Upper lobe of left lung (tissue), 6 donors: Measurements from ENCODE around the gene AAMDC. TPM values are rescaled to one million over a fixed set of nuclear protein-coding genes. Genes with fewer than 3 reads are reported as not detected.

Experiments used
- ATAC-seq, 2 donors: fragments of 200-7000 bp; cut with Tn5 transposase; one replicate each; pipeline ENCODE4 v1.9.1; 2022; ENCODE audit warnings: mild to moderate bottlenecking in 2 of 2, moderate library complexity in 2 of 2; ENCODE audit not compliant: low FRiP score in 2 of 2
- DNase-seq, 2 donors: peaks; one replicate each; pipeline ENCODE4 v3.0.0-alpha.2; 2019 to 2020
- H3K27ac ChIP-seq, 4 donors: fragments of 200-600 bp; sonication (generic); one replicate each; pipeline ENCODE4 v1.5.1; 2016 to 2019
- H3K27me3 ChIP-seq, 4 donors: fragments of 200-600 bp; sonication (generic); one replicate each; pipeline ENCODE4 v1.5.1; 2017 to 2019
- H3K36me3 ChIP-seq, 4 donors: fragments of 200-600 bp; sonication (generic); one replicate each; pipeline ENCODE4 v1.5.1; 2016 to 2019
- H3K4me1 ChIP-seq, 4 donors: fragments of 200-600 bp; sonication (generic); one replicate each; pipeline ENCODE4 v1.5.1; 2018 to 2019
- H3K4me3 ChIP-seq, 4 donors: fragments of 200-600 bp; sonication (generic); one replicate each; pipeline ENCODE4 v1.5.1; 2017 to 2019; ENCODE audit warnings: mild to moderate bottlenecking in 2 of 4, moderate library complexity in 1 of 4
- H3K9me3 ChIP-seq, 4 donors: fragments of 200-600 bp; sonication (generic); one replicate each; pipeline ENCODE4 v1.5.1; 2018 to 2019
- CTCF ChIP-seq, 6 experiments: fragments of 450-650 bp in 4 of 6; fragments of 200-600 bp in 2 of 6; sonication (generic) in 2 of 6; IDR thresholded peaks; one replicate each; pipeline ENCODE4 v1.5.1; 2016 to 2019; ENCODE audit warnings: antibody characterized with exemption in 6 of 6
- EP300 ChIP-seq, 4 donors: sonication (generic); formaldehyde crosslinking; IDR thresholded peaks; one replicate each; pipeline ENCODE4 v1.5.1; 2017; ENCODE audit warnings: antibody characterized with exemption in 4 of 4, control low read depth in 2 of 4
- POLR2A ChIP-seq, 4 donors: fragments of 450-650 bp; IDR thresholded peaks; one replicate each; pipeline ENCODE4 v1.5.1; 2016 to 2017; ENCODE audit warnings: antibody characterized with exemption in 4 of 4, mild to moderate bottlenecking in 2 of 4
- POLR2AphosphoS5 ChIP-seq, 2 donors: sonication (generic); formaldehyde crosslinking; IDR thresholded peaks; one replicate each; pipeline ENCODE4 v1.5.1; 2017; ENCODE audit warnings: antibody characterized with exemption in 2 of 2
- WGBS, 2 donors: methylation state at CpG; one replicate each; pipeline ENCODE4 v1.1.5; 2017 to 2018; 5-methylcytosine and 5-hydroxymethylcytosine counted together
- total RNA-seq, 6 donors: library from RNA; depleted of rRNA in 4 of 6; stranded (reverse); fragments of >200 nt in 4 of 6; gene quantifications; one replicate each; pipeline versions ENCODE4 v1.1.0 to v1.2.1, GENCODE V29; 2016 to 2021
- donor health status: DM: no; HTN: no; CAD: no; lungs with moderate emphysema.
- donor health status: DM: no; HTN: yes; CAD: no; lungs with severe emphysema.

Gene AAMDC
- total RNA-seq, 6 donors from 2014 or later = 26.2 to 36.1 (median 29.3) TPM; not detected in 1

GRCh38 chr11:77879218-77879617 lies 58.3 kb downstream of the AAMDC start:
- H3K4me1 ChIP-seq = peaks cover 0 to 3% (median 0%) of the 10 kb centered on the region in 4 donors
- DNase-seq (no peak), ATAC-seq (peak in 1 of 2 donors; percentile 69)
- no peak for TF ChIP-seq POLR2AphosphoS5 (IDR thresholded peaks at IDR 0.05)
- no peak for TF ChIP-seq EP300 (IDR thresholded peaks at IDR 0.05)
- no peak for TF ChIP-seq POLR2A (IDR thresholded peaks at IDR 0.05)
- peak in 1 of 6 experiments; percentile 4 for TF ChIP-seq CTCF (IDR thresholded peaks at IDR 0.05)
- H3K4me3 ChIP-seq = no peak overlapping the region
- no peak overlapping the region for H3K27ac ChIP-seq
- 80 to 94% methylated on average over 3 of the region's 3 CpGs for WGBS, 2 donors
- no peaks in the 10 kb centered on the region for H3K9me3 ChIP-seq
- no peaks in the 10 kb centered on the region for H3K27me3 ChIP-seq
- H3K36me3 ChIP-seq = peaks cover 0 to 78% (median 29%) of the 10 kb centered on the region in 4 donors

- TF ChIP-seq CTCF (IDR thresholded peaks at IDR 0.05) (no peak), POLR2AphosphoS5 (IDR thresholded peaks at IDR 0.05) (no peak), POLR2A (IDR thresholded peaks at IDR 0.05) (no peak), EP300 (IDR thresholded peaks at IDR 0.05) (no peak)
- Histone ChIP-seq H3K36me3 (peaks cover 0 to 83% (median 20%) of the 10 kb centered on the region in 4 donors), H3K4me1 (peaks cover 0 to 3% (median 0%) of the 10 kb centered on the region in 4 donors), H3K4me3 (no peak overlapping the region), H3K27me3 (no peaks in the 10 kb centered on the region), H3K27ac (no peak overlapping the region), H3K9me3 (no peaks in the 10 kb centered on the region)
- ATAC-seq = no peak
- WGBS, 2 donors = 54 to 86% methylated on average over 2 to 3 of the region's 3 CpGs
- no peak for DNase-seq
These were observed 61.5 kb downstream of the AAMDC start for GRCh38 chr11:77882396-77882795.

GRCh38 chr11:77883775-77884174 lies 62.8 kb downstream of the AAMDC start:
- peaks cover 0 to 77% (median 19%) of the 10 kb centered on the region in 4 donors for H3K36me3 ChIP-seq

GRCh38 chr11:77884186-77884828 lies 63.4 kb downstream of the AAMDC start:
- DNase-seq (no peak), ATAC-seq (no peak)
- H3K4me3 ChIP-seq = no peak overlapping the region
- 79 to 93% methylated on average over 6 of the region's 6 CpGs for WGBS, 2 donors
- peaks cover 0 to 73% (median 18%) of the 10 kb centered on the region in 4 donors for H3K36me3 ChIP-seq
- no peaks in the 10 kb centered on the region for H3K27me3 ChIP-seq
- no peaks in the 10 kb centered on the region for H3K9me3 ChIP-seq
- no peak overlapping the region for H3K27ac ChIP-seq
- no peaks in the 10 kb centered on the region for H3K4me1 ChIP-seq
- TF ChIP-seq EP300 (IDR thresholded peaks at IDR 0.05) (no peak), POLR2AphosphoS5 (IDR thresholded peaks at IDR 0.05) (no peak), CTCF (IDR thresholded peaks at IDR 0.05) (no peak)

More at GRCh38 chr11:77883775-77884174, 62.8 kb downstream of the AAMDC start:
- no peaks in the 10 kb centered on the region for H3K9me3 ChIP-seq
- TF ChIP-seq CTCF (IDR thresholded peaks at IDR 0.05) (no peak), EP300 (IDR thresholded peaks at IDR 0.05) (no peak)
- H3K27ac ChIP-seq = no peak overlapping the region
- ATAC-seq (no peak), DNase-seq (no peak)
- no peaks in the 10 kb centered on the region for H3K27me3 ChIP-seq
- WGBS, 2 donors = 98 to 99% methylated on average over 5 of the region's 5 CpGs
- no peak overlapping the region for H3K4me3 ChIP-seq
- H3K4me1 ChIP-seq = peaks cover 0 to 2% (median 0%) of the 10 kb centered on the region in 4 donors

- no peak overlapping the region for H3K4me3 ChIP-seq
- WGBS, 2 donors = 98 to 99% methylated on average over 6 of the region's 6 CpGs
- no peak for TF ChIP-seq CTCF (IDR thresholded peaks at IDR 0.05)
- TF ChIP-seq POLR2A (IDR thresholded peaks at IDR 0.05) = no peak
- no peak for TF ChIP-seq POLR2AphosphoS5 (IDR thresholded peaks at IDR 0.05)
- TF ChIP-seq EP300 (IDR thresholded peaks at IDR 0.05) = no peak
- H3K27me3 ChIP-seq = no peaks in the 10 kb centered on the region
- H3K36me3 ChIP-seq = peaks cover 0 to 74% (median 18%) of the 10 kb centered on the region in 4 donors
- DNase-seq = no peak
- no peaks in the 10 kb centered on the region for H3K9me3 ChIP-seq
- no peak for ATAC-seq
- H3K4me1 ChIP-seq = no peaks in the 10 kb centered on the region
- H3K27ac ChIP-seq = no peak overlapping the region
These were observed 63.9 kb downstream of the AAMDC start for GRCh38 chr11:77884829-77885190.
